GM12878 (cell line): ENCODE data around the gene RTN3. TPM values are rescaled to one million over a fixed set of nuclear protein-coding genes. Genes with fewer than 3 reads are reported as not detected.

Experiments used
- ATAC-seq: fragments of 200-7000 bp; cut with Tn5 transposase; 3 replicates; pipeline ENCODE4 v1.9.1; 2020; ENCODE audit warnings: mild to moderate bottlenecking, moderate library complexity
- BruUV-seq: library from RNA; stranded (reverse); fragments of 400-500 nt; replicated peaks from 2 replicates; lab custom pipeline; 2021; lab: Mats Ljungman, UMichigan
- CTCF ChIA-PET: fragments of 300-600 bp; sonication (Branson Sonifier 250); formaldehyde crosslinking; extraction: SDS; loops from one replicate; lab custom pipeline; 2021; ENCODE audit warnings: inconsistent platforms; lab: Yijun Ruan, JAX
- POLR2A ChIA-PET: fragments of 350-600 bp; formaldehyde crosslinking; extraction: SDS; loops from one replicate; lab custom pipeline; 2021; ENCODE audit warnings: inconsistent platforms; lab: Charles Lee
- RAD21 ChIA-PET: fragments of 300-600 bp; sonication (Branson Sonifier 250); formaldehyde crosslinking; loops from one replicate; lab custom pipeline; 2023; ENCODE audit warnings: antibody characterized with exemption; ENCODE audit not compliant: unreplicated experiment; lab: Charles Lee
- SMC1A ChIA-PET: fragments of 300-600 bp; sonication (Branson Sonifier 250); formaldehyde crosslinking; loops from one replicate; lab custom pipeline; 2023; ENCODE audit not compliant: unreplicated experiment, uncharacterized antibody; lab: Charles Lee
- DNase-seq: peaks from one replicate; pipeline ENCODE4 v3.0.0-alpha.2; 2011; ENCODE audit warnings: low read depth, low spot score
- FAIRE-seq: peaks from 3 replicates; lab custom pipeline; 2011; peaks lifted over from hg19 to GRCh38; lab: Jason Lieb, UNC
- H2AFZ ChIP-seq: 2 replicates; pipeline ENCODE4 v1.6.0; 2011; ENCODE audit warnings: low read depth, low read length, control low read depth; ENCODE audit not compliant: control insufficient read depth
- H3K27ac ChIP-seq: 2 replicates; pipeline ENCODE4 v1.5.1; 2011; ENCODE audit warnings: control low read depth; ENCODE audit not compliant: control insufficient read depth, insufficient read depth
- H3K27me3 ChIP-seq, 2 experiments: replicated peaks in 1 of 2; 2 replicates each; pipeline versions ENCODE4 v1.6.0 to v1.6.1; 2011; ENCODE audit warnings: low read length in 1 of 2; ENCODE audit not compliant: control insufficient read depth in 2 of 2, insufficient read depth in 2 of 2
- H3K36me3 ChIP-seq, 2 experiments: 2 replicates each; pipeline ENCODE4 v1.5.1; 2011; ENCODE audit warnings: low read length in 1 of 2; ENCODE audit not compliant: control insufficient read depth in 2 of 2, insufficient read depth in 2 of 2
- H3K4me1 ChIP-seq: 2 replicates; pipeline ENCODE4 v1.6.1; 2011; ENCODE audit warnings: mild to moderate bottlenecking, low read length, moderate library complexity, mixed read lengths; ENCODE audit not compliant: control insufficient read depth, insufficient read depth
- H3K4me2 ChIP-seq: 2 replicates; pipeline ENCODE4 v1.6.0; 2011; ENCODE audit warnings: control low read depth; ENCODE audit not compliant: control insufficient read depth, insufficient read depth
- H3K4me3 ChIP-seq: fragments of 200-600 bp; sonication (generic); 2 replicates; pipeline ENCODE4 v1.5.1; 2016
- H3K79me2 ChIP-seq: 2 replicates; pipeline ENCODE4 v1.6.0; 2011; ENCODE audit warnings: low read length; ENCODE audit not compliant: control insufficient read depth, insufficient read depth
- H3K9ac ChIP-seq: 2 replicates; pipeline ENCODE4 v1.8.0; 2011; ENCODE audit warnings: low read length, control low read depth, mixed read lengths; ENCODE audit not compliant: control insufficient read depth, insufficient read depth
- H3K9me3 ChIP-seq: replicated peaks from 3 replicates; pipeline ENCODE4 v1.5.1; 2011; ENCODE audit warnings: mild to moderate bottlenecking, low read length; ENCODE audit not compliant: control insufficient read depth, insufficient read depth
- H4K20me1 ChIP-seq: 2 replicates; pipeline ENCODE4 v1.6.0; 2011; ENCODE audit not compliant: control insufficient read depth, insufficient read depth
- CHD1 ChIP-seq: IDR thresholded peaks from 2 replicates; pipeline ENCODE4 v1.6.1; 2012; ENCODE audit warnings: low read depth, low read length, improper control_type of control experiment
- CREB1 ChIP-seq: IDR thresholded peaks from 2 replicates; pipeline ENCODE4 v1.6.1; 2012; ENCODE audit warnings: low read depth, mild to moderate bottlenecking, inconsistent platforms
- GATAD2B ChIP-seq: fragments of 450-650 bp; conservative IDR thresholded peaks from 2 replicates; pipeline ENCODE4 v1.6.1; 2017; ENCODE audit warnings: low read depth, mild to moderate bottlenecking, moderate library complexity
- MEF2B ChIP-seq: fragments of 450-650 bp; IDR thresholded peaks from 2 replicates; pipeline ENCODE4 v1.6.1; 2018; ENCODE audit warnings: mild to moderate bottlenecking, moderate library complexity; ENCODE audit not compliant: partially characterized antibody, poor library complexity, severe bottlenecking
- SMC3 ChIP-seq: IDR thresholded peaks from 2 replicates; pipeline ENCODE4 v1.6.1; 2011; ENCODE audit warnings: low read length, improper control_type of control experiment, borderline replicate concordance
- WGBS: methylation state at CpG from one replicate; pipeline ENCODE4 v1.1.6; 2016; ENCODE audit warnings: low lambda C conversion rate; ENCODE audit not compliant: insufficient replicate concordance, insufficient coverage; ENCODE audit errors: missing lambda C conversion rate; 5-methylcytosine and 5-hydroxymethylcytosine counted together
- in situ Hi-C: fragments of 300-500 bp; cut with MboI; formaldehyde crosslinking; loops from 9 replicates; pipeline ENCODE4 v1.14.3; 2018; ENCODE audit warnings: mixed read lengths
- intact Hi-C: fragments of 100-400 bp; cut with micrococcal nuclease; formaldehyde crosslinking; loops from one replicate; pipeline ENCODE4 v1.14.2; 2022; ENCODE audit not compliant: unreplicated experiment
- polyA plus RNA-seq, 11 experiments: library from polyadenylated mRNA; depleted of rRNA in 4 of 11; unstranded in 6 of 11; stranded (reverse) in 5 of 11; fragments of >200 nt; fragmentation: Nextera tagmentation in 4 of 11; fragmentation: Illumina TruSeq in 1 of 11; extraction: Ambion mirVana in 4 of 11; extraction: Trizol in 1 of 11; gene quantifications; 1 replicate in 1 of 11; 2 replicates in 10 of 11; pipeline versions ENCODE4 v1.2.1 to v1.2.3, GENCODE V29; 2011 to 2016; ENCODE audit warnings: inconsistent platforms in 2 of 11, missing spikeins in 2 of 11, low read depth in 1 of 11
- total RNA-seq, 4 experiments: library from RNA; depleted of rRNA in 3 of 4; stranded (reverse); fragments of >200 nt in 3 of 4; fragmentation: Illumina TruSeq in 1 of 4; extraction: Trizol in 1 of 4; gene quantifications; 2 replicates each; pipeline versions ENCODE4 v1.2.1 to v1.2.3, GENCODE V29; 2013 to 2021
- TF ChIP-seq, protein P1 (sequence below): fragments of 450-650 bp; IDR thresholded peaks from 2 replicates; pipeline ENCODE4 v1.6.1; 2018; ENCODE audit warnings: mild to moderate bottlenecking, low read depth, moderate library complexity; ENCODE audit not compliant: partially characterized antibody

The RTN3 gene
- total and polyA plus RNA-seq, 10 of the 15 experiments (the other 5 are each of a cell fraction or from before 2014, with no cell fraction given): 22.9 to 64.2 (median 47.0) TPM

DNA sequence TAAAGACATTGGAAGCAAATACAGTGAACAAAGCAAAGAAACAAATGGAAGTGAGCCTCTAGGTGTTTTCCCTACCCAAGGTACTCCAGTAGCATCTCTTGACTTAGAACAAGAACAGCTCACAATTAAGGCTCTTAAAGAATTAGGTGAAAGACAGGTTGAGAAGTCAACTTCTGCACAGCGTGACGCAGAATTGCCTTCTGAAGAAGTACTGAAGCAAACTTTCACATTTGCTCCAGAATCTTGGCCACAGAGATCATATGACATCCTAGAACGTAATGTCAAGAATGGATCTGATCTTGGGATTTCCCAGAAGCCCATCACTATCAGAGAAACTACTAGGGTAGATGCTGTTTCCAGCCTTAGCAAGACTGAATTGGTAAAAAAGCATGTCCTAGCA is 39.3 kb downstream of the RTN3 start:
- Histone ChIP-seq H3K4me3 (no peak overlapping the region), H3K79me2 (no peaks in the 10 kb centered on the region), H3K4me1 (no peaks in the 10 kb centered on the region), H3K9me3 (no peaks in the 10 kb centered on the region), H4K20me1 (no peaks in the 10 kb centered on the region), H3K36me3 (peaks cover 0 to 3% of the 10 kb centered on the region in 2 experiments; a peak in 1 of 4 replicates), H3K27ac (no peak overlapping the region), H3K27me3 (no peaks in the 10 kb centered on the region), H2AFZ (no peak overlapping the region), H3K9ac (no peak overlapping the region), H3K4me2 (no peak overlapping the region)
- in situ Hi-C loops: no loop called here
- TF ChIP-seq SMC3: no peak
- TF ChIP-seq CREB1: no peak
- TF ChIP-seq CHD1: no peak
- TF ChIP-seq MEF2B: no peak
- TF ChIP-seq, protein P1, sequence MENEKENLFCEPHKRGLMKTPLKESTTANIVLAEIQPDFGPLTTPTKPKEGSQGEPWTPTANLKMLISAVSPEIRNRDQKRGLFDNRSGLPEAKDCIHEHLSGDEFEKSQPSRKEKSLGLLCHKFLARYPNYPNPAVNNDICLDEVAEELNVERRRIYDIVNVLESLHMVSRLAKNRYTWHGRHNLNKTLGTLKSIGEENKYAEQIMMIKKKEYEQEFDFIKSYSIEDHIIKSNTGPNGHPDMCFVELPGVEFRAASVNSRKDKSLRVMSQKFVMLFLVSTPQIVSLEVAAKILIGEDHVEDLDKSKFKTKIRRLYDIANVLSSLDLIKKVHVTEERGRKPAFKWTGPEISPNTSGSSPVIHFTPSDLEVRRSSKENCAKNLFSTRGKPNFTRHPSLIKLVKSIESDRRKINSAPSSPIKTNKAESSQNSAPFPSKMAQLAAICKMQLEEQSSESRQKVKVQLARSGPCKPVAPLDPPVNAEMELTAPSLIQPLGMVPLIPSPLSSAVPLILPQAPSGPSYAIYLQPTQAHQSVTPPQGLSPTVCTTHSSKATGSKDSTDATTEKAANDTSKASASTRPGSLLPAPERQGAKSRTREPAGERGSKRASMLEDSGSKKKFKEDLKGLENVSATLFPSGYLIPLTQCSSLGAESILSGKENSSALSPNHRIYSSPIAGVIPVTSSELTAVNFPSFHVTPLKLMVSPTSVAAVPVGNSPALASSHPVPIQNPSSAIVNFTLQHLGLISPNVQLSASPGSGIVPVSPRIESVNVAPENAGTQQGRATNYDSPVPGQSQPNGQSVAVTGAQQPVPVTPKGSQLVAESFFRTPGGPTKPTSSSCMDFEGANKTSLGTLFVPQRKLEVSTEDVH: no peak
- no peak for TF ChIP-seq GATAD2B
- BruUV-seq: TSS peak; percentile 39
- ChIA-PET SMC1A (interaction anchor here (0.8 to 1.1 kb wide), 2 partner anchors 15 to 242 kb away, joined by 3 read pairs; no protein-coding TSS in a partner anchor), POLR2A (no interaction called here), CTCF (no interaction called here), RAD21 (no interaction called here)
- 97% methylated on average over 3 of the region's 3 CpGs for WGBS
- ATAC-seq: no peak
- intact Hi-C loops: no loop called here
- no peak for DNase-seq
- no peak for FAIRE-seq
